ENCODE measurements around the gene FBXW11.
"Not testable (repeated sequence)": the region's sequence is repeated elsewhere in the genome, so short reads cannot be mapped to it uniquely, and the experiment has no call there.

Gene FBXW11

DNA sequence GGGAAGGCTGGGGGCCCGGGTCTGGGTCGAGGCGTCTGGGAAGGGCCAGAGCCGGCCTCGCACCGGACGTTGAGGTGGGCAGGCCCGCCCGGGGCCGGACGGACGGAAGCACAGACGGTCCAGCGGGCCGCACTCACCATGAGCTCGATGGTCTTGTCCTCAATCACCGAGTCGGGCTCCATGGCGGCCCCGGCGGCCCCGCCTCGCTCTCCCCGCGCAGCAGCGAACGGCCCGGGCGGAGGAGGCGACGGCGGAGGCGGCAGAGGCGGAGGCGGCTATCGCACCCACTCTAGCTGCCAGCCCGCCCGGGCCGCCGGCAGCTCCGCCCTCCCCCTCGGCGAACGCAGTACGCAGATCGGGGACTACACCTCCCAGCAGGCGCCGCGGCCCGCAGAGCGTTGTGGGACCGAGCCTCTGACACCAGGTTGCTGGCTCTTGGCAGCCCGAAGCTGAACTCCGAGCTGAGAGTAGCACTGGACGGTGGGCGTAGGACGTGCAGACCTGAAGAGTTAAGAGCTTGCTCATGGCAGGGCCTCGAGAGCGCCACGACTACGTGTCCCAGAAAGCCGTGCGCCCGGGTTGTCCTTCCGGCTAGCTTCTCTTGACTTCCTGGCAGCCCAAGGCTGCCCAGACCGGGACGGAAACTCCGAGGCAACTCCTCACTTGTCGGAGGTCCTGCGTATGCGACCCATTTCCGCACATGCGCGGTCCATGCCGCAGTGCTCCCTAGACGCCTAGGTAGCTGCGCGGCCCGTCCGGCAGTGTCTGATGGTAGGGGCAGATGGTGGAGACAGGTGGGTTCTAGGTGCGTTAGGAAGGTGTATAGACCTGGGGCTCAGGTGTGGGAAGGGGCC is at the start of gene FBXW11:
TSS of gene FBXW11 (minus strand) at position 318 of the 854 bp plus-strand sequence. CDS start at position 182, 136 bp downstream.
- peak; percentile 99 for DNase-seq

DNA sequence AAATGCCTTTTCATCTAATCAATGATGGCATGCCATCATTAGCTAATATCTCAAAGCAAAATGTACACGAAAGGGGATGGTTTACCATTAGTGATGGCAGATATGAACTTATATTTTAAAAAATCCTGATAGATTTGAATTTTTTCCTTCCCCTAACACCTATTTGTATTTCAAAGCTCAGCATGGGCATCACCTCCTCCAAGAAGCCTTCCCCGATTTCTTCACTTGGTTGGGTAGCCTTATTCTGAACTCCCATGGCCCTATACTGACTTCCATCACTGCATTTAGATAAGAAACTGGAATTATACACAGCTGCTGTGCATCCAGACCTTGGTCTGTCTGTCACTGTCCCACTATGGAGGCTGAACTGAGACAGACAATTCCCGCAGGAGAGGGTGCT is 49.6 kb upstream of the FBXW11 start:
- DNase-seq = no peak

DNA sequence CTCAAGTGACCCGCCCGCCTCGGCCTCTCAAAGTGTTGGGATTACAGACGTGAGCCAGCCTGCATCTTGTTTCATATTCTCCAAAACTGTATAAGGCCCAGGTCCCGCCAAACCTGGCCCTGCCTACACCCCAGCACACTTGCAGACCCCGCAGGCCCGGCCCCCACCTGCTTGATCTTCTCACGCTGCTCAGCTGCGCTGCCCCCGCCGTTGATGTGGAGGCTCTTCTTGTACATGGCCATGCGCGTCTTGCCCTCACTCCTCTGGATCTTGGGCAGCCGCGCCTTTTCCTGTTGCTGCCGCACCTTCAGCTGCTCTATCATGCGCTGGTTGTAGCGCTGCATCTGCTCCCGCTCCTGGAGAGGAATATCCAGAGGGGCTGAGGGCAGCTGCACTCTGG is 49.0 kb upstream of the FBXW11 start:
- DNase-seq = no peak

- no peak for DNase-seq
These were observed 48.2 kb upstream of the FBXW11 start for GRCh38 chr5:172054611-172055153.

DNA sequence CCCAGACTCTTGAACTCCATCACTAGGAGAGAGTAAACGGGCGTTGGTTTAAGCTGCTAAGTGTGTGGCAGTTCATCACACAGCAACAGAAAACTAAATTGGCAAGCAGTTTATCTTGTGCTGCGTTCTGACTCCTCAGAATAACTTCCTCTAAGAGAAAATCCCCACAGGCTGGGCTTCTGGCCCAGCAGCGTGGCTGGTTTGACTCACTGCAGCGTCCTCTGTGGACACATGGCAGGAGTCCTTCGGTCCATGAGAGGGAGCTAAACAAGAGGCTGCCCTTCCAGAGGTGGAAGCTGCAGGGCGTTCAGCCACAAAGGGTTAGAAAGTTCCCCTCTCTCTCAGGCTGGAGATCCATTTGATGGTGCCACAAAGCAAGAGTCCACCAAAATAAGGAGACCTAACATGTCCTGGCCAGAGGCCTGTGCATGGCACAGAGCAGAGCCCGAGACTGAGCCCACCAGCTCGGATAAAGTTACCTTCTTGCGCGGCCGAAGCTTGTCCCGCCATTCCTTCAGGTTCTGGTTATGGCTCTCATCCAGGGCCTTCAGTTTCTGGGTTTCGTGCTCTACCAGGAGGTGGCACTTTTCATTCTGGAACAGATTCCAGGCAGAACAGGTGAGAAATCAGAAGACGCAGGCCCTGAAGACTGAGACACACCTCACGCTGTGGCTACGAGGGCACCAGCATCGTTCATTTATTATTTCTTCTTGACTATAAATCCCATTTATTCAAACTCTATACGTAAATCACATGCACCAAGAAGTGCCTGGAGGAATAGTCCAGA is 46.2 kb upstream of the FBXW11 start:
- DNase-seq = no peak

DNA sequence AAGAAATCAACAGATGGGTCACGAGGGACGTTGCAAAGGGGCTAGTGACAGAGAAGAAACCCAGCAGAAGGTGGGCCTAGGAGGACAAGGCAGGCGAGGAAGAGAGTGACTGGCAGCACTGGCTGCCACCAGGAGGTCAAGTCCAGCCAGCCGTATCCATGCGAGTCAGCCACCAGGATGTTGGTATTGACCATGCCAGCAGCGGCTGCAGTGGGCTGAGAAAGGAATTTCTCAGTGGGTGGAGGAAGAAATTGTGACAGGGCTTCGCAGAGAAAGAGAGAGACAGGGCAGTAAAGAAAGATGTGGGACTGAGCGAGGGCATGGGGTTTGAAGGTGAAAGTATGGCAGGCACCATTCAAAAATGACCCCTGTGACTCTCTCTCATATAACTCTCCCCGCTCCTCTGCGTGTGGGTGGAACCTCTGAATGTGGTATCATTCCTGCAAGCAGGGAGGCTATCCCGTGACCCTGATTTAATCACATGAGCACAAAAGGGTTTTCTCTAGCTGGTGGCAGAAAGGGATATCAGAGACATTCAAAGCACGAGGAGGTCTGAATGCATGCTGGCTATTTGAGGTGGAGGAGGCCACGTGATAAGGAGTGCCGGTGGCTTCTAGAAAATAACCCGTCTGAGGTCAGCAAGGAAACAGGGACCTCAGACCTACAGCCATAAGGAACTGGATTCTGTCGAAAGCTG is 45.4 kb upstream of the FBXW11 start:
- no peak for DNase-seq

GRCh38 chr5:172050080-172050479 is 43.6 kb upstream of the FBXW11 start:
- DNase-seq = no peak

- no peak for DNase-seq
These were observed 42.9 kb upstream of the FBXW11 start for GRCh38 chr5:172049226-172049796.

- DNase-seq = no peak
These were observed 42.2 kb upstream of the FBXW11 start for GRCh38 chr5:172048539-172049101.

GRCh38 chr5:172048170-172048422 is 41.7 kb upstream of the FBXW11 start:
- DNase-seq = no peak

DNA sequence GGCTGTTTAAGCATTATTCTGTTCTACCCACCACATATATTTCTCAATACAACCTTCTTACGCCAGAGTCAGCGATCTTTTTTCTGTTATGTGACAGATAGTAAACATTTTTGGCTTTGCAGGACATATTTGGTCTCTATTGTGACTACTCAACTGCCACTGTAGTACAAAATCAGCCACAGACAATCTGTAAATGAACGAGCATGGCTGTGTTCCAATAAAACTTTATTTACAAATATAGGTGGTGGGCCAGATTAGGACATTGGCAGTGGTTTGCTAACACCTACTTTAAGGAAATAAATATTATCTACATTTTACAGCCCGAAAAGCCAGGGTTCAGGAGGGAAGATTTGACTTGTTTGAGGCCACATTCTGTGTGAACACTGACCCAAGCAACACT is 40.2 kb upstream of the FBXW11 start:
- DNase-seq = no peak

DNA sequence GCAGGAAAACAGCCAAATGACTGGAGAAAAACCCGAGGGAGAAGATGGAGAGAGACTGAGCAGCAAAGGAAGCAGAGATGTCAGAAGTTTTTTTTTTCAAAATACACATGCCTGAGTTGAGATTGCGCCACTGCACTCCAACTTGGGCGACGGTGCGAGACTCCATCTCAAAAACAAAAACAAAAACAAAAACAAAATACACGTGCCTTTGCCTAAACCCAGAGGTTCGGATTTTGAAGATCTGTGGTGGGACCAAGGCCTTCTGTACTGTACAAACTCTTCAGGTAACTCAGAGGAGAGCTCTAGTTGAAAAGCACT is 38.8 kb upstream of the FBXW11 start:
- DNase-seq = no peak

DNA sequence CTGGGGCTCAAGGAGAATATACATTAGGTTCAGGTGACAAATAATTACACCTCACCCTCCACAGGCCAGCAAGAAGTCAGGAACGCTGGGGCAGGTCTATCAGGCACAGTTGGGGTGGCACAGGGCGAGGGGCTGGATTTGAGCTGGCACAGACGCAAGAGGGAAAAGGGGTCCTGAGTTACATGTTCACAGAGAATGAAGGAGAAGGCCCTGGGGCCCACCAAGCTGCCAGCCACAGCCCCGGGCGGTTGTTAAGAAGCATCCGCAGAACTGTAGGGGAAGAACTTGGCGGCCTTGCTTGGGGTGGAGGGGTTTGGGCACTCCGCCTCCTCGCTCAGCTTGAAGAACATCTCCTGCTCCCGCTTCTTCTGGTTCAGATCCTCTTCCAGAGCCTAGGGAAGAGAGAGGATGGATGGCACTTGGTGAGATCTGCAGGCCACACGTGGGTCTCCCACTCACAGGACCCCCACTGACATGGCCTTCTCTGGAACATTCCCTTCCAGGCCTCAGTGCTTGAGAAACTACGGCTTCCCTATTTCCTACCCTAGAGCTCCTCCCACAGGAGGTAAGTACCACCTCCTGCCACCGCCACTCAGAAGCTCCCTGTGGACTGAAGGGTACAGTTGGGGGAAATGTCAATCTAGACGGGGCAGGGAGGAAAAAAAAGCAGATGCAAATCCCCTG is 38.3 kb upstream of the FBXW11 start:
- no peak for DNase-seq

DNA sequence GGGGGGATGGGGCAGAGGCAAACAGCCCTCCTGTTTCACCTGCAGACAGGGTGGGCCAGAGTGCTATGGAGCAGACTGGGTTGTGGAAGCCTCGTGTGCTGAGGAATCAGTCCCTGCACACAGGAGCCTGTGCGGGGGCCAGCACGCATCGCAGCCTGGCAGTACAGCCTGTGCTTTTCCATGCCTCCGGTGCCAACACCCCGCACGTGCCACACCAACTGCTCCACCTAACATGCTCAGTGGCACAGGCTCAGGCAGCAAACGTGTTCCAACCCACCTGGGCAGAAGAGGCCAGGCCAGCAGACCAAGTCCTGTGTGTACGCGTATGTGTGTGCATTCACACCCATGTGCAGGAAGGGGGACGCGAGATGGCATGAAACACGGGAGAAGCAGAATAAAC is 37.4 kb upstream of the FBXW11 start:
- no peak for DNase-seq

GRCh38 chr5:172042183-172042582 is 35.7 kb upstream of the FBXW11 start:
- DNase-seq = no peak

DNA sequence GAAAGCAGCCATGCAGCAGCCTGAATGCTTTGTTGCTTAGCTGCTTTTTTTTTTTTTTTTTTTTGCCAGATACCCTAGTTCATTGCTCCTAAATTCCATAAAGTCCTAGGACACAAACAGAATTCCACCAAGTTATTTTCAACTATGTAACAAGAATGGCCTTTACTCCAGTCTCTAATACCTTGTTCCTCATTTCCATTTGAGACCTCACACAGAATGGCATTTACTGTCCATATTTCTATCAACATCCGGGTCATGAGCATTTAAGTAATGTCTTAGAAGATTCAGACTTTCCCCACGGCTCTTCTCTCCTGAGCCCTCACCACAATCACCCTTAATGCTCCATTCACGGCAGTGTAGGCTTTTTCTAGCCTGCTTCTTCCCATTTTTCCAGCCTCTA is 31.7 kb upstream of the FBXW11 start:
- no peak for DNase-seq

GRCh38 chr5:172035049-172035448 is 28.6 kb upstream of the FBXW11 start:
- DNase-seq = no peak

- no peak for DNase-seq
These were observed 25.5 kb upstream of the FBXW11 start for GRCh38 chr5:172031894-172032461.

DNA sequence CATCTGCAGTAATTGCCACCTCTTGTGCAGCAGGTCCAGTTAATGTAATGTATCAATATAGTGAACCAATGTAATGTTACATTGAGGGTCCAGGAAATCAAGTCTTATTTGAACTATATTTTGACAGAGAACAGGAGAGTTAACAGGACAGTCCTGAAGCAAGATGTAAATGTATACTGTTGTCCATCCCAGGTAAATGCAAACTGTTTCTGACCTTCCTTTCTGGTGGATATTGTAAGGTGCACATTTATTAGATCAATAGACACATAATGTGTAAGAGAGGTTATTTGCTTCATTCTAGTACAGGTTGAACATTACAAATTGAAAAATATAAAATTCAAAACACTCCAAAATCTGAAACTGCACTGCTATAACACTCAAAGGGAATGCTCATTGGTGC is 23.4 kb upstream of the FBXW11 start:
- no peak for DNase-seq

GRCh38 chr5:172028167-172028566 is 21.7 kb upstream of the FBXW11 start:
- DNase-seq = no peak

DNA sequence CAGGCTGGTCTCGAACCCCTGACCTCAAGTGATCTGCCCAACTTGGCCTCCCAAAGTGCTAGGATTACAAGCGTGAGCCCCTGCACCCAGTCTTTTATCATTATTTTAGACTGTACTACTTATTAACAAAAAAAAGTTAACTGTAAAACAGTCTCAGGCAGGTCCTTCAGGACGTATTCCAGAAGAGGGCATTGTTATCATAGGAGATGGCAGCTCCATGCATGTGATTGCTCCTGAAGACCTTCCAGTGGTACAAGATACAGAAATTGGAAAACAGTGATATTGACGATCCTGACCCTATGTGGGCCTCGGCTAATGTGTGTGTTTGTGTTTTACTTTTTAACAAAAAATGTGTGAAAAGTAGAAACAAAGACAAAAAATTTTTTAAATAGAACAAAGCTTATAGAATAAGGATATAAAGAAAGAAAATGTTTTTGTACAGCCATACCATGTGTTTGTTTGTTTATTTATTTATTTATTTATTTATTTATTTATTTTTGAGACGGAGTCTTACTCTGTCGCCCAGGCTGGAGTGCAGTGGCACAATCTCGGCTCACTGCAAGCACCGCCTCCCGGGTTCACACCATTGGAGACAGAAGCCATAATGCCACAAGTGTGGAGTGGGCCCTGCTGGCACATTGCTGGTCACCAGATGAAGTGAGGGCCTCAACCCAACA is 13.8 kb upstream of the FBXW11 start:
- DNase-seq = not testable (repeated sequence)
